ENCODE measurements around the gene PTH2R. TPM values are rescaled to one million over a fixed set of nuclear protein-coding genes. Genes with fewer than 3 reads are reported as not detected.

Gene PTH2R
- total and polyA plus RNA-seq, 4 donors = 0.01 to 1.5 (median 0.08) TPM; not detected in 1

GRCh38 chr2:208361077-208361441 is 45.5 kb upstream of the PTH2R start:
- Histone ChIP-seq H3K27me3 (ENCODE audit: control insufficient read depth in 4 of 4, insufficient read depth in 4 of 4, low read length in 3 of 4) (no peaks in the 10 kb centered on the region), H3K9ac (ENCODE audit: low read depth in 1 of 2, low read length in 2 of 2) (no peak overlapping the region), H3K36me3 (ENCODE audit: control insufficient read depth in 4 of 4, insufficient read depth in 3 of 4, low read depth in 1 of 4, low read length in 3 of 4) (no peaks in the 10 kb centered on the region), H3K4me3 (ENCODE audit: low read depth in 1 of 3, low read length in 3 of 3) (no peak overlapping the region), H3K27ac (ENCODE audit: low read depth in 1 of 2, low read length in 2 of 2) (no peak overlapping the region), H3K4me1 (ENCODE audit: control insufficient read depth in 4 of 4, insufficient read depth in 4 of 4, low read length in 3 of 4) (peaks cover 4 to 17% (median 12%) of the 10 kb centered on the region in 4 donors), H3K9me3 (ENCODE audit: control insufficient read depth in 4 of 4, low read length in 3 of 4) (peaks cover 0 to 2% (median 0%) of the 10 kb centered on the region in 4 donors)
- TF ChIP-seq YY1 (IDR thresholded peaks at IDR 0.05) = no peak
- TF ChIP-seq FOXA2 (IDR thresholded peaks at IDR 0.05) = no peak
- no peak for TF ChIP-seq HNF4A (conservative IDR thresholded peaks at IDR 0.05)
- no peak for TF ChIP-seq RAD21 (IDR thresholded peaks at IDR 0.05)
- TF ChIP-seq HNF4G (IDR thresholded peaks at IDR 0.05) = no peak
- no peak for TF ChIP-seq GABPA (IDR thresholded peaks at IDR 0.05 in 1 of 2, conservative IDR thresholded peaks at IDR 0.05 in 1 of 2)
- no peak for TF ChIP-seq EGR1 (IDR thresholded peaks at IDR 0.05; ENCODE audit: low read depth in 2 of 2)
- no peak for TF ChIP-seq ATF3 (IDR thresholded peaks at IDR 0.05)
- no peak for TF ChIP-seq MAX (IDR thresholded peaks at IDR 0.05)
- no peak for TF ChIP-seq TAF1 (conservative IDR thresholded peaks at IDR 0.05)
- TF ChIP-seq SP1 (IDR thresholded peaks at IDR 0.05) = no peak
- TF ChIP-seq CTCF (IDR thresholded peaks at IDR 0.05; ENCODE audit: low read depth, low read length, missing input control) = no peak
- no peak for TF ChIP-seq FOXA1 (IDR thresholded peaks at IDR 0.05)
- TF ChIP-seq RXRA (IDR thresholded peaks at IDR 0.05) = no peak
- no peak for TF ChIP-seq ZBTB33 (IDR thresholded peaks at IDR 0.05)
- TF ChIP-seq JUND (IDR thresholded peaks at IDR 0.05) = no peak
- TF ChIP-seq, protein P1, sequence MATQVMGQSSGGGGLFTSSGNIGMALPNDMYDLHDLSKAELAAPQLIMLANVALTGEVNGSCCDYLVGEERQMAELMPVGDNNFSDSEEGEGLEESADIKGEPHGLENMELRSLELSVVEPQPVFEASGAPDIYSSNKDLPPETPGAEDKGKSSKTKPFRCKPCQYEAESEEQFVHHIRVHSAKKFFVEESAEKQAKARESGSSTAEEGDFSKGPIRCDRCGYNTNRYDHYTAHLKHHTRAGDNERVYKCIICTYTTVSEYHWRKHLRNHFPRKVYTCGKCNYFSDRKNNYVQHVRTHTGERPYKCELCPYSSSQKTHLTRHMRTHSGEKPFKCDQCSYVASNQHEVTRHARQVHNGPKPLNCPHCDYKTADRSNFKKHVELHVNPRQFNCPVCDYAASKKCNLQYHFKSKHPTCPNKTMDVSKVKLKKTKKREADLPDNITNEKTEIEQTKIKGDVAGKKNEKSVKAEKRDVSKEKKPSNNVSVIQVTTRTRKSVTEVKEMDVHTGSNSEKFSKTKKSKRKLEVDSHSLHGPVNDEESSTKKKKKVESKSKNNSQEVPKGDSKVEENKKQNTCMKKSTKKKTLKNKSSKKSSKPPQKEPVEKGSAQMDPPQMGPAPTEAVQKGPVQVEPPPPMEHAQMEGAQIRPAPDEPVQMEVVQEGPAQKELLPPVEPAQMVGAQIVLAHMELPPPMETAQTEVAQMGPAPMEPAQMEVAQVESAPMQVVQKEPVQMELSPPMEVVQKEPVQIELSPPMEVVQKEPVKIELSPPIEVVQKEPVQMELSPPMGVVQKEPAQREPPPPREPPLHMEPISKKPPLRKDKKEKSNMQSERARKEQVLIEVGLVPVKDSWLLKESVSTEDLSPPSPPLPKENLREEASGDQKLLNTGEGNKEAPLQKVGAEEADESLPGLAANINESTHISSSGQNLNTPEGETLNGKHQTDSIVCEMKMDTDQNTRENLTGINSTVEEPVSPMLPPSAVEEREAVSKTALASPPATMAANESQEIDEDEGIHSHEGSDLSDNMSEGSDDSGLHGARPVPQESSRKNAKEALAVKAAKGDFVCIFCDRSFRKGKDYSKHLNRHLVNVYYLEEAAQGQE (IDR thresholded peaks at IDR 0.05) = no peak
- TF ChIP-seq NR2F2 (IDR thresholded peaks at IDR 0.05) = no peak
- no peak for DNase-seq (ENCODE audit: low spot score)
- 96% methylated on average over 9 of the region's 9 CpGs for WGBS
